B cell (primary cell): ENCODE measurements around the gene SLC25A21. TPM values are rescaled to one million over a fixed set of nuclear protein-coding genes. Genes with fewer than 3 reads are reported as not detected.

Experiments
- ATAC-seq: fragments of 200-7000 bp; cut with Tn5 transposase; one replicate; pipeline ENCODE4 v1.10.0; 2021; ENCODE audit warnings: low read depth, mild to moderate bottlenecking, moderate number of reproducible peaks, moderate library complexity
- CTCF ChIA-PET: fragments of 350-600 bp; sonication (Branson Sonifier 250); formaldehyde crosslinking; loops from one replicate; lab custom pipeline; 2021; ENCODE audit warnings: antibody characterized with exemption, inconsistent platforms; lab: Charles Lee
- POLR2A ChIA-PET: fragments of 350-600 bp; sonication (Branson Sonifier 250); formaldehyde crosslinking; loops from one replicate; lab custom pipeline; 2021; ENCODE audit warnings: antibody characterized with exemption; lab: Charles Lee
- DNase-seq: peaks from one replicate; pipeline ENCODE4 v3.0.0; 2013
- H2AFZ ChIP-seq: 2 replicates; pipeline ENCODE4 v1.6.1; 2012; ENCODE audit warnings: mild to moderate bottlenecking, low read depth, low read length; ENCODE audit not compliant: insufficient read depth, poor library complexity, severe bottlenecking
- H3K27ac ChIP-seq, 2 donors: 1 replicate in 1 of 2; 2 replicates in 1 of 2; pipeline ENCODE4 v1.5.1; 2012 to 2013; ENCODE audit warnings: low read length in 2 of 2, mild to moderate bottlenecking in 2 of 2, moderate library complexity in 1 of 2
- H3K27me3 ChIP-seq, 4 experiments: fragments of 200-600 bp in 1 of 4; sonication (generic) in 1 of 4; replicated peaks in 1 of 4; 1 replicate in 2 of 4; 2 replicates in 2 of 4; pipeline versions ENCODE4 v1.6.1 to v1.7.0; 2013 to 2016; ENCODE audit warnings: low read length in 3 of 4, mild to moderate bottlenecking in 2 of 4, mixed read lengths in 1 of 4, moderate library complexity in 1 of 4; ENCODE audit not compliant: insufficient read depth in 4 of 4, control insufficient read depth in 3 of 4; ENCODE audit errors: control extremely low read depth in 1 of 4
- H3K36me3 ChIP-seq, 2 experiments: replicated peaks in 1 of 2; 1 replicate in 1 of 2; 2 replicates in 1 of 2; pipeline versions ENCODE4 v1.6.1 to v1.7.1; 2013; ENCODE audit warnings: low read length in 1 of 2; ENCODE audit not compliant: insufficient read depth in 2 of 2, control insufficient read depth in 1 of 2; ENCODE audit errors: control extremely low read depth in 1 of 2, extremely low read depth in 1 of 2
- H3K4me1 ChIP-seq, 2 donors: fragments of 200-600 bp in 1 of 2; sonication (generic) in 1 of 2; 1 replicate in 1 of 2; 2 replicates in 1 of 2; pipeline versions ENCODE4 v1.5.1 to v1.6.1; 2013 to 2017; ENCODE audit warnings: low read length in 2 of 2; ENCODE audit not compliant: control insufficient read depth in 2 of 2, insufficient read depth in 2 of 2
- H3K4me2 ChIP-seq: replicated peaks from 2 replicates; pipeline ENCODE3; 2012; ENCODE audit warnings: mild to moderate bottlenecking, low read depth, low read length; ENCODE audit not compliant: poor library complexity, severe bottlenecking
- H3K4me3 ChIP-seq, 5 experiments: fragments of 200-600 bp in 1 of 5; sonication (generic) in 1 of 5; 1 replicate in 3 of 5; 2 replicates in 2 of 5; pipeline versions ENCODE4 v1.5.1 to v1.7.0; 2011 to 2016; ENCODE audit warnings: low read length in 4 of 5, mild to moderate bottlenecking in 4 of 5, low read depth in 2 of 5, control low read depth in 1 of 5, moderate library complexity in 1 of 5; ENCODE audit not compliant: insufficient read depth in 1 of 5; ENCODE audit errors: control extremely low read depth in 1 of 5, extremely low read depth in 1 of 5
- H3K79me2 ChIP-seq: fragments of 200-600 bp; sonication (generic); one replicate; pipeline ENCODE4 v1.6.0; 2016; ENCODE audit warnings: low read length; ENCODE audit not compliant: control insufficient read depth, insufficient read depth
- H3K9ac ChIP-seq: fragments of 200-600 bp; sonication (generic); 2 replicates; pipeline ENCODE4 v1.6.1; 2017; ENCODE audit warnings: mild to moderate bottlenecking, low read length, moderate library complexity
- H3K9me3 ChIP-seq, 3 donors: one replicate each; pipeline versions ENCODE4 v1.6.1 to v1.7.1; 2013; ENCODE audit warnings: low read length in 2 of 3; ENCODE audit not compliant: control insufficient read depth in 2 of 3, insufficient read depth in 1 of 3; ENCODE audit errors: control extremely low read depth in 1 of 3
- H4K20me1 ChIP-seq: 2 replicates; pipeline ENCODE4 v1.6.0; 2012; ENCODE audit warnings: mild to moderate bottlenecking, low read length; ENCODE audit not compliant: insufficient read depth, control insufficient read depth, poor library complexity, severe bottlenecking
- H3K27ac Mint-ChIP-seq: one replicate; pipeline ENCODE4 v1.8.0; 2021; ENCODE audit warnings: mixed read lengths
- H3K27me3 Mint-ChIP-seq: one replicate; pipeline ENCODE4 v1.8.0; 2021; ENCODE audit warnings: mixed read lengths
- H3K4me1 Mint-ChIP-seq: one replicate; pipeline ENCODE4 v1.8.0; 2021; ENCODE audit warnings: mixed read lengths
- H3K4me3 Mint-ChIP-seq: one replicate; pipeline ENCODE4 v1.8.0; 2021; ENCODE audit warnings: mixed read lengths
- H3K9me3 Mint-ChIP-seq: one replicate; pipeline ENCODE4 v1.8.0; 2022; ENCODE audit warnings: mixed read lengths; ENCODE audit not compliant: insufficient read depth
- EZH2 ChIP-seq: IDR thresholded peaks from 2 replicates; pipeline ENCODE4 v1.6.1; 2012; ENCODE audit warnings: borderline replicate concordance, low read depth, mild to moderate bottlenecking, moderate library complexity, low read length; ENCODE audit not compliant: insufficient read depth, poor library complexity, severe bottlenecking
- WGBS: methylation state at CpG from one replicate; pipeline ENCODE4 v1.1.5; 2013; ENCODE audit warnings: missing lambda C conversion rate; ENCODE audit not compliant: insufficient coverage; 5-methylcytosine and 5-hydroxymethylcytosine counted together
- intact Hi-C: fragments of 100-400 bp; cut with micrococcal nuclease; formaldehyde crosslinking; loops from one replicate; pipeline ENCODE4 v1.10.0; 2022
- polyA plus RNA-seq: library from polyadenylated mRNA; depleted of rRNA; stranded (reverse); fragments of >200 nt; gene quantifications from 2 replicates; pipeline ENCODE4 v1.2.3, GENCODE V29; 2012
- total RNA-seq, 2 donors: library from RNA; stranded (reverse); fragments of 120-200 nt in 1 of 2; gene quantifications; 1 replicate in 1 of 2; 2 replicates in 1 of 2; pipeline versions ENCODE4 v1.2.3 to v1.2.4, GENCODE V29; 2013 to 2022
- TF ChIP-seq, protein P1 (sequence below): fragments of 200-600 bp; IDR thresholded peaks from one replicate; pipeline ENCODE4 v1.8.0; 2022; ENCODE audit warnings: antibody characterized with exemption, mild to moderate bottlenecking

SLC25A21 gene
- total and polyA plus RNA-seq, 2 donors (not counting 1 experiment from before 2014, with no cell fraction given): not detected

DNA sequence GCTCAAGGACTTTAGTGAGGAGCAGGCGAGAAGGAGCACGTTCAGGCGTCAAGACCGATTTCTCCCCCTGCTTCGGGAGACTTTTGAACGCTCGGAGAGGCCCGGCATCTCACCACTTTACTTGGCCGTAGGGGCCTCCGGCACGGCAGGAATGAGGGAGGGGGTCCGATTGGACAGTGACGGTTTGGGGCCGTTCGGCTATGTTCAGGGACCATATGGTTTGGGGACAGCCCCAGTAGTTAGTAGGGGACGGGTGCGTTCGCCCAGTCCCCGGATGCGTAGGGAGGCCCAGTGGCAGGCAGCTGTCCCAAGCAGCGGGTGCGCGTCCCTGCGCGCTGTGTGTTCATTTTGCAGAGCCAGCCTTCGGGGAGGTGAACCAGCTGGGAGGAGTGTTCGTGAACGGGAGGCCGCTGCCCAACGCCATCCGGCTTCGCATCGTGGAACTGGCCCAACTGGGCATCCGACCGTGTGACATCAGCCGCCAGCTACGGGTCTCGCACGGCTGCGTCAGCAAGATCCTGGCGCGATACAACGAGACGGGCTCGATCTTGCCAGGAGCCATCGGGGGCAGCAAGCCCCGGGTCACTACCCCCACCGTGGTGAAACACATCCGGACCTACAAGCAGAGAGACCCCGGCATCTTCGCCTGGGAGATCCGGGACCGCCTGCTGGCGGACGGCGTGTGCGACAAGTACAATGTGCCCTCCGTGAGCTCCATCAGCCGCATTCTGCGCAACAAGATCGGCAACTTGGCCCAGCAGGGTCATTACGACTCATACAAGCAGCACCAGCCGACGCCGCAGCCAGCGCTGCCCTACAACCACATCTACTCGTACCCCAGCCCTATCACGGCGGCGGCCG lies 509.6 kb downstream of the SLC25A21 start:
- Mint-ChIP-seq H3K27ac (no peak overlapping the region), H3K9me3 (no peaks in the 10 kb centered on the region), H3K4me1 (peaks cover 24% of the 10 kb centered on the region), H3K27me3 (peaks cover 70% of the 10 kb centered on the region), H3K4me3 (peak overlapping the region; percentile 44)
- Histone ChIP-seq H3K4me1 (peaks cover 9 to 29% of the 10 kb centered on the region in 2 donors), H3K9ac (no peak overlapping the region), H3K27ac (no peak overlapping the region), H3K9me3 (peaks cover 0 to 61% (median under 1%) of the 10 kb centered on the region in 3 donors), H2AFZ (no peak overlapping the region), H3K27me3 (peaks cover 0 to 89% (median 60%) of the 10 kb centered on the region in 4 experiments), H3K79me2 (no peaks in the 10 kb centered on the region), H3K4me2 (peak overlapping the region; percentile 11), H3K36me3 (no peaks in the 10 kb centered on the region), H4K20me1 (no peaks in the 10 kb centered on the region), H3K4me3 (no peak overlapping the region)
- WGBS: 15% methylated on average over 71 of the region's 71 CpGs
- intact Hi-C loops: no loop called here
- ChIA-PET POLR2A (no interaction called here), CTCF (no interaction called here)
- DNase-seq (no peak), ATAC-seq (no peak)
- TF ChIP-seq, protein P1, sequence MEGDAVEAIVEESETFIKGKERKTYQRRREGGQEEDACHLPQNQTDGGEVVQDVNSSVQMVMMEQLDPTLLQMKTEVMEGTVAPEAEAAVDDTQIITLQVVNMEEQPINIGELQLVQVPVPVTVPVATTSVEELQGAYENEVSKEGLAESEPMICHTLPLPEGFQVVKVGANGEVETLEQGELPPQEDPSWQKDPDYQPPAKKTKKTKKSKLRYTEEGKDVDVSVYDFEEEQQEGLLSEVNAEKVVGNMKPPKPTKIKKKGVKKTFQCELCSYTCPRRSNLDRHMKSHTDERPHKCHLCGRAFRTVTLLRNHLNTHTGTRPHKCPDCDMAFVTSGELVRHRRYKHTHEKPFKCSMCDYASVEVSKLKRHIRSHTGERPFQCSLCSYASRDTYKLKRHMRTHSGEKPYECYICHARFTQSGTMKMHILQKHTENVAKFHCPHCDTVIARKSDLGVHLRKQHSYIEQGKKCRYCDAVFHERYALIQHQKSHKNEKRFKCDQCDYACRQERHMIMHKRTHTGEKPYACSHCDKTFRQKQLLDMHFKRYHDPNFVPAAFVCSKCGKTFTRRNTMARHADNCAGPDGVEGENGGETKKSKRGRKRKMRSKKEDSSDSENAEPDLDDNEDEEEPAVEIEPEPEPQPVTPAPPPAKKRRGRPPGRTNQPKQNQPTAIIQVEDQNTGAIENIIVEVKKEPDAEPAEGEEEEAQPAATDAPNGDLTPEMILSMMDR: no peak
- no peak for TF ChIP-seq EZH2

DNA sequence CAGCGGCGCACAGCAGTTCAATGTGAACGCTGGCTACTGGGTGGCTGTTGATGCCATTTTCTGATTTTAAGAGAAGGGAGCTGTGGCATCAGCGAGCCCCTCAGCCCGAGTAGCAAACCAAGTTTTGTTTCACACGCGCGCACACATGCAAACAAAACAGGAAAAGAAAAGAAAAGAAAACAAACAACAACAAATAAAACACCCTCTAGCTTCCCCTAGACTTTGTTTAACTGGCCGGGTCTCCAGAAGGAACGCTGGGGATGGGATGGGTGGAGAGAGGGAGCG lies 510.2 kb downstream of the SLC25A21 start:
- H3K9ac ChIP-seq: no peak overlapping the region
- H3K4me2 ChIP-seq: peak overlapping the region; percentile 11
- Mint-ChIP-seq H3K4me1 (peaks cover 24% of the 10 kb centered on the region), H3K4me3 (peak overlapping the region; percentile 44), H3K9me3 (no peaks in the 10 kb centered on the region), H3K27ac (no peak overlapping the region), H3K27me3 (peaks cover 68% of the 10 kb centered on the region)
- no peak for DNase-seq
- H3K27ac ChIP-seq: no peak overlapping the region
- peaks cover 0 to 67% (median 0%) of the 10 kb centered on the region in 3 donors for H3K9me3 ChIP-seq
- CTCF ChIA-PET: no interaction called here
- H2AFZ ChIP-seq: no peak overlapping the region
- TF ChIP-seq EZH2: no peak
- H3K79me2 ChIP-seq: no peaks in the 10 kb centered on the region
- peaks cover 9 to 29% of the 10 kb centered on the region in 2 donors for H3K4me1 ChIP-seq
- peaks cover 0 to 86% (median 59%) of the 10 kb centered on the region in 4 experiments for H3K27me3 ChIP-seq
- no peak overlapping the region for H3K4me3 ChIP-seq
- H4K20me1 ChIP-seq: no peaks in the 10 kb centered on the region
- WGBS: 12% methylated on average over 5 of the region's 11 CpGs
- intact Hi-C loops: no loop called here
- no peaks in the 10 kb centered on the region for H3K36me3 ChIP-seq
- POLR2A ChIA-PET: no interaction called here
- no peak for ATAC-seq
